Body of pancreas (tissue), 4 donors: ENCODE results near the gene OXGR1.

ENCODE experiments used
- CTCF ChIP-seq, 7 experiments: fragments of 450-650 bp in 4 of 7; fragments of 200-600 bp in 3 of 7; sonication (generic) in 3 of 7; IDR thresholded peaks; one replicate each; pipeline ENCODE4 v1.5.1; 2016 to 2019; ENCODE audit warnings: antibody characterized with exemption in 7 of 7
- POLR2A ChIP-seq, 3 donors: fragments of 450-650 bp; IDR thresholded peaks; one replicate each; pipeline ENCODE4 v1.6.1; 2016; ENCODE audit warnings: antibody characterized with exemption in 3 of 3, mild to moderate bottlenecking in 2 of 3

DNA sequence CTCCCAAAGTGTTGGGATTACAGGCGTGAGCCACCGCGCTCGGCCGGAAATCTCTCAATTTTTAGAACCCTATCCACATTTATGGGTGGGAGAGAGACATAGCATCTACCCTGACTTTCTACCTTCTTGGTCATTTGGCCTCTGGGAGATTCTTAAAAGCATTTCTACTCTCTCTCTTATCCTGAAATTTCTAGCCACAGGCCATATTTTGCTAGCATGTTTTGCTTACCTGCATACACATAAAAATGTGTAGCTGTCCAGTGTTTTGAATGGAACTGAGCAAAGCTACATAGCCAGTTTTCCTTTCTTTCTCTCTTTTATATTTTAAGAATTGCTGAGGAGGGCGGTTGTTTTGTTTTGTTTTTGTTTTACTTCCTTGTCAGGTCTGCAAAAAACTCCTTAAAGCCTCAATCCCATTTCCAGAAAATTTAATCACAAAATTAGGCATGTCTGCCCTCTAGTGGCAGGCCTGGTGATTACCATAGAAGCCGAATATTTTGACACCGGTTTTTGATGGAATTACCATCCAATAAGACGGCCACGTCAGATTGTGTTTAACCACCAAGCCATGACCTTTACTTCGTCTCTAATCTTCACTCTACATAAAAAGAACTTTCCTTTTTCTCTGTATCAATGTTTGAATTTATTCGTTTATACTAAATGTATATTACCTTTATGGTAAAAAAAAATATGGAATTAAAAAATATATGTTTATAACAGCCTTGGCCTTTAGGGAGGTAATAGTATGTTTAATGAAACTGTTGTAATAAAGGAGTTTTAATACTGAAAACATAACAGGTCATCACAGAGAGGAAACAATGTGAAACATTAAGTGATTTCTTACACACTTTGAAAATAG is 34.4 kb upstream of the OXGR1 start:
- TF ChIP-seq CTCF (IDR thresholded peaks at IDR 0.05) (peak; percentile 67 to 94 (median 80)), POLR2A (IDR thresholded peaks at IDR 0.05) (no peak)
